H7 (cell line): ENCODE data around the gene TIMM44. TPM values are rescaled to one million over a fixed set of nuclear protein-coding genes. Genes with fewer than 3 reads are reported as not detected.

Experiments used
- DNase-seq: peaks from one replicate; pipeline ENCODE4 v3.0.0; 2012
- H3K27me3 ChIP-seq: 2 replicates; pipeline ENCODE4 v1.6.0; 2011; ENCODE audit warnings: mild to moderate bottlenecking, low read length; ENCODE audit not compliant: control insufficient read depth, insufficient read depth
- H3K36me3 ChIP-seq: replicated peaks from 2 replicates; pipeline ENCODE4 v1.5.1; 2011; ENCODE audit warnings: low read length; ENCODE audit not compliant: control insufficient read depth, insufficient read depth
- H3K4me3 ChIP-seq: 2 replicates; pipeline ENCODE4 v1.5.1; 2011; ENCODE audit warnings: low read depth, mild to moderate bottlenecking, control low read depth, low read length, moderate library complexity; ENCODE audit not compliant: insufficient read depth
- total RNA-seq: library from RNA; depleted of rRNA; stranded (reverse); fragments of >200 nt; shearing (Covaris generic); gene quantifications from 2 replicates; pipeline ENCODE4 v1.2.3, GENCODE V29; 2014

TIMM44 gene
- total RNA-seq, 1 experiment from 2014 or later = 131 TPM

- Histone ChIP-seq H3K36me3 (peaks cover 13% of the 10 kb centered on the region), H3K27me3 (no peaks in the 10 kb centered on the region), H3K4me3 (no peak overlapping the region)
- DNase-seq = no peak
Observed at GRCh38 chr19:7928334-7928706, 15.1 kb downstream of the TIMM44 start.

GRCh38 chr19:7927605-7928333, 15.7 kb downstream of the TIMM44 start:
- DNase-seq = peak; percentile 43
- no peak overlapping the region for H3K4me3 ChIP-seq
- no peaks in the 10 kb centered on the region for H3K27me3 ChIP-seq
- H3K36me3 ChIP-seq = peaks cover 10% of the 10 kb centered on the region

GRCh38 chr19:7926727-7927604, 16.5 kb downstream of the TIMM44 start:
- Histone ChIP-seq H3K4me3 (no peak overlapping the region), H3K27me3 (no peaks in the 10 kb centered on the region), H3K36me3 (peaks cover 4% of the 10 kb centered on the region)
- DNase-seq = no peak

- DNase-seq = peak; percentile 99
- no peaks in the 10 kb centered on the region for H3K27me3 ChIP-seq
- peak within 1 kb of the TSS; percentile 43 for H3K4me3 ChIP-seq
- H3K36me3 ChIP-seq = peaks cover 4% of the 10 kb centered on the region
Observed at GRCh38 chr19:7926021-7926726, 17.3 kb downstream of the TIMM44 start, which contains the start of gene CTXN1. CTXN1 (minus strand) TSS chr19:7926135; CDS start chr19:7925538, 597 bp downstream.

- peak; percentile 99 for DNase-seq
Observed at GRCh38 chr19:7925171-7925851, 18.2 kb downstream of the TIMM44 start.

GRCh38 chr19:7924651-7925170, 18.8 kb downstream of the TIMM44 start:
- Histone ChIP-seq H3K36me3 (no peaks in the 10 kb centered on the region; the same call in 1 of the 2 replicates), H3K27me3 (peaks cover under 1% of the 10 kb centered on the region; the same call in 1 of the 2 replicates), H3K4me3 (peak overlapping the region; percentile 23; the same call in 1 of the 2 replicates)
- no peak for DNase-seq

More at GRCh38 chr19:7925171-7925851, 18.2 kb downstream of the TIMM44 start:
- Histone ChIP-seq H3K4me3 (peak overlapping the region; percentile 43), H3K36me3 (no peaks in the 10 kb centered on the region; the same call in 1 of the 2 replicates), H3K27me3 (no peaks in the 10 kb centered on the region)

GRCh38 chr19:7924241-7924640, 19.2 kb downstream of the TIMM44 start:
- Histone ChIP-seq H3K36me3 (no peaks in the 10 kb centered on the region; the same call in 1 of the 2 replicates), H3K4me3 (no peak overlapping the region), H3K27me3 (peaks cover 5% of the 10 kb centered on the region; the same call in 1 of the 2 replicates)
- DNase-seq = no peak

- Histone ChIP-seq H3K4me3 (no peak overlapping the region), H3K36me3 (no peaks in the 10 kb centered on the region; the same call in 1 of the 2 replicates), H3K27me3 (peaks cover 11% of the 10 kb centered on the region)
- DNase-seq = no peak
Observed at GRCh38 chr19:7923295-7924191, 19.9 kb downstream of the TIMM44 start.

- DNase-seq = no peak
- no peaks in the 10 kb centered on the region; the same call in 1 of the 2 replicates for H3K36me3 ChIP-seq
- H3K27me3 ChIP-seq = peaks cover 17% of the 10 kb centered on the region
- no peak overlapping the region for H3K4me3 ChIP-seq
Observed at GRCh38 chr19:7922836-7923195, 20.6 kb downstream of the TIMM44 start.

- Histone ChIP-seq H3K27me3 (peaks cover 23% of the 10 kb centered on the region), H3K36me3 (no peaks in the 10 kb centered on the region; the same call in 1 of the 2 replicates), H3K4me3 (no peak overlapping the region)
- DNase-seq = no peak
Observed at GRCh38 chr19:7921967-7922835, 21.3 kb downstream of the TIMM44 start.

- Histone ChIP-seq H3K27me3 (peaks cover 28% of the 10 kb centered on the region), H3K36me3 (no peaks in the 10 kb centered on the region; the same call in 1 of the 2 replicates), H3K4me3 (peak overlapping the region; percentile 42)
- DNase-seq = no peak
Observed at GRCh38 chr19:7921302-7921966, 22.0 kb downstream of the TIMM44 start.
